C4-2B (cell line): ENCODE results near the gene ATXN8OS.

ENCODE experiments used
- CTCF ChIP-seq: fragments of 450-650 bp; conservative IDR thresholded peaks from 2 replicates; pipeline ENCODE4 v1.5.1; 2017; ENCODE audit warnings: mild to moderate bottlenecking
- ZFX ChIP-seq: fragments of 450-650 bp; IDR thresholded peaks from 2 replicates; pipeline ENCODE4 v1.6.1; 2017

- TF ChIP-seq CTCF (no peak), ZFX (no peak)
These were observed 54.5 kb downstream of the ATXN8OS start for GRCh38 chr13:70162141-70162540.
